ENCODE results near the gene AUP1.
"Not testable (repeated sequence)": the region's sequence is repeated elsewhere in the genome, so short reads cannot be mapped to it uniquely, and the experiment has no call there.

Gene AUP1

DNA sequence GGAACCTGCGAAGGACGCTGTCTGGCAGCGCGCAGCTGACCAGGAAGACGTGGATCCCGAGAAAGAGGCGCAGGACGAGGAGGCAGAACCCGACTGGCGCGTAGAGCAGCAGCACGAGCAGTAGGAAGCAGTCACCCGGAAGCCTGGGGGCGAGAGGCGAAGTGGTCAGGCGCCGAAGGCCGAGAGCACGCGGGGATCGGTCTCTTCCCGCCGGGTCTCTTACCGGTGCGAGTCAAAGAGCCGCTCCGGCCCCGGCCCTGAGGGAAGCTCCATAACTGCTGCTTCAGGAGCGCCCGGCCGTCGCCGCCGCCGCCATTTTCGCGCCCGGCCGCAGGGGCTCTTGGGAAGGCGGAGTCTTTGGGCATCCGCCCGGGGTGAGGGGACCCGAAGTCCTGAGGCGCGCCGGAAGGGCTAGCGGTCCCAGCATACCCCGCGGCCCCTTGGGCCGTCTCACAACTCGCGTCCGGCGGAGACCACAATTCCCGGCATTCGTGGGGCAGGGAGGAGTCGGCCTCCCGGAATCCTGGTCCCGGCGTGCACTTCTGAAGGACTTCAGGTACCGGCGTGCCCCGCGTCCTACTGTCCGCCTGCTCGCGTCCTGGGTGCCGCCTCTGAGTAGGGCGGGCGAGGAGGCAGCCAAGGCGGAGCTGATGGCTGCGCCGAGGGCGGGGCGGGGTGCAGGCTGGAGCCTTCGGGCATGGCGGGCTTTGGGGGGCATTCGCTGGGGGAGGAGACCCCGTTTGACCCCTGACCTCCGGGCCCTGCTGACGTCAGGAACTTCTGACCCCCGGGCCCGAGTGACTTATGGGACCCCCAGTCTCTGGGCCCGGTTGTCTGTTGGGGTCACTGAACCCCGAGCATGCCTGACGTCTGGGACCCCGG is at the start of gene AUP1, which contains the start of gene HTRA2:
Gene AUP1 (minus strand): TSS at position 350 of the 882 bp plus-strand sequence. CDS start 77 bp downstream, at position 273.
Gene HTRA2 (plus strand): TSS at position 577 of the 882 bp plus-strand sequence. CDS start 74 bp downstream, at position 651.
- peak; percentile 86 to 89 for DNase-seq

DNA sequence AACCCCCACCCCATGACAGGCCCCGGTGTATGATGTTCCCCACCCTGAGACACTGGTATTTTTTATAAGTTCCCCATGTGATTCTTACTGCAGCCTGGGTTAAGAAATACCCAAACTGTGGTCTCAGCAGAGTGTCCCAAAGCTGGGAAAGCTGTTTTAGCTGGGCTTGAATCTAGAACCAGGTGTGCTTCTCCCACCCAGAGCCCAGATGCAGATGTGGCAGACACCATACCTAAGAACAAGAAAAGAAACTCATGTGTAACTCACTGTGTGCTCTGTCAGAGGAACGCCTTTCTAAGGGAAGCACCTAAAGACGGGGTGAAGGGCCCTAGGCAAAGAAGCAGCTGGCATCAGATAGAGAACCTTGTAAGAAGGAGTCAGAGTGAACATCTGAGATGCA is 48.9 kb upstream of the AUP1 start:
- DNase-seq, result no peak

GRCh38 chr2:74577448-74577847 is 47.9 kb upstream of the AUP1 start:
- DNase-seq, result no peak

DNA sequence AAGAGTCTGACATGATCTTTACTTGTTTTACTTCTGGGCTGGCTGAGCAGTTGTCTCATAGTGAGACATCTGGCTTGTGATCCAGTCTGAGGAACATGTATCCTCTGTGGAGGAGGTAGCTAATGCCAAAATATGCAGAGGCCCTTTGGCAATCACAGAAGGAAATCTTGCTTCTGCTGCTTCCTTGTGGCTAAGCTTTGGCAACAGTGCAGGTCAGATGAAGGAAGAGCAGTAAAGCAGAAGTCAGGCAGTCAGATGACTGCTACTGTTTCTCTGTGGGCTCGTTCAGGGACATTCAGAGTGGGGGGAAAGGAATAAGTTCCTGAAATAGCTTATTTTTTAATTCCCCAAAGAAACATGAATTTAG is 47.3 kb upstream of the AUP1 start:
- no peak for DNase-seq

DNA sequence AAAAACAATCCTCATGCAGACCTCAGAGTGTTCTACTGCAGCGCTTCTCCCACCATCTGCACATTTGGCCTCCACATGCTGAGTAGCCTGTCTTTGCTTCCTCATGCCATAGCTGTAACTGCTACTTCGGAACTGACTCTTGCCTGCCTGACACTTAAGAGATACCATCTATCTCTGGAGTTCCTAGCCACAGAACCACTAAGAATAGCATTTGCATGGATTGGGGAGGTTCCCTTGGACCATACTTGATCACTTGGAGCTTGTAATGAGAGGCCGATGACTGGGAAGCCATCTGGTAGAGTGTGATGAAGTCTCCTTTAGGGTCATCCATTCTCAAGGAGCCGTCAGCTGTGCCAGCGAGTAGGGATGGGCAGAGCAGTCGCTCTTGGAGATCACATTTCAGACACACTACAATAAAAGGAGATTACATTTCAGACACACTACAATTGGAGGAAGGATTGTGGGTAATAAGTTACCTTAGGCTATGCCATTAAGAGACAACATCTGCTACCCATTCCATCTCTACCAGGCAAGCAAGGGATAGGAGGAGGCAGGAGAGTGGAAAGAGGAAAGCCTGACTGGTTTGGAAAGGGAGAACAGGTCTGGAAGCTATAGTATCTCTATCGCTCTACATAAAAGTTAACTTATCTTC is 46.8 kb upstream of the AUP1 start:
- DNase-seq, result no peak

DNA sequence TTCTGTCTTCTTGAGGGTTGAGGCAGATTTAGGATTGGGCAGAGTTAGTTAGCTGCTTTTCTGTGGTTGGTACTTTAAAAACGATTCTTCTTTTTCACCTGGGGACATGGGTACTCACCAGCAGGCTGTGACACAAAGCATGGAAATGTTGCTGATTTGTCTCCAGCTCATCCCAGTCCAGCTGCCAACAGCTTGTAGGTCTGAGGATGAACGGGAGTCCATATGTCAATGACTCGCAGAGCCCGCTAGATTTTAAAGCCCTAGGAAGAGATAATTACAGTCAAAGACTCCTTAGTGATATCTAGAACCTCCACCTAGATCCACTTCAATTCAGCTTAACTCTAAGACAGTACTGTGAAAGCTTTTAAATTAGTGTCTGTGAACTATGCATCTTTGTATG is 45.8 kb upstream of the AUP1 start:
- no peak for DNase-seq

DNA sequence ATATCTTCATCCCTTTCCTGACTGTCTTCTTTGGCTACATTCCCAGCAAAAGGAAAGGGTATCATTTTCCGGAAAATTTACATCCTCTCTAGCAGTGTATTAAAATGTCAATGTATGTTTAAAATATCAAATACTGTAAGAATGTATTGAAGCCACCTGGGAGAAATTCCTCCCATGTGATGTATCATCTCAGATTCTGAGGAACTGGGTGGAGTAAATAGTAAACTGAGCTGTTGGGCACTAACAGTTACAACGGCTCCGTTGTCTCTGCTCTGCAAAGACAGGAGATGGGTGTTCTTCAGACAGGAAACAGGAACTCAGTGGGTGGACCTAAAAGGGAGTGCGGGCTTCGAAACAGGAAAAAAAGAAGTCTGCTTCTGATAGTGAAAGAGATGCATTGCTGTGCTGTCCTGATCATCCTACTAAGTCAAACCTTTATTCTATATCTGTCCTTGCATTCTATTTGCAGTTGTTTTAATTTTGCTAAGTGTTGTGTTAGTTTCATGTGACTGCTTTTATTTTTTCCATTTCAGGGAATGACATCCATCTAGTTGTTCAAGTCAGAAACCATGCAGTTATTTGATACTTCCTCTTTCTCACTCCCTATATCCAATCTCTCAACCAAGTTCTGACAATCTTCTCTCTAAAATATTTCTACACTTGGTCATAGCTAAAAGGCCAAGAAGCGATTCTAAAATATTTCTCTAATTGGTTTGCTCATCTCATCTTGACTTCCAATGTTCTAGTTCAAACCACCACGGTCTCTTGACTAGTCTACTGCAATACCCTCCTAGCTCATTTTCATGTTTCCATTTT is 44.4 kb upstream of the AUP1 start:
- no peak for DNase-seq

GRCh38 chr2:74572178-74572925 is 42.8 kb upstream of the AUP1 start:
- DNase-seq, result no peak

DNA sequence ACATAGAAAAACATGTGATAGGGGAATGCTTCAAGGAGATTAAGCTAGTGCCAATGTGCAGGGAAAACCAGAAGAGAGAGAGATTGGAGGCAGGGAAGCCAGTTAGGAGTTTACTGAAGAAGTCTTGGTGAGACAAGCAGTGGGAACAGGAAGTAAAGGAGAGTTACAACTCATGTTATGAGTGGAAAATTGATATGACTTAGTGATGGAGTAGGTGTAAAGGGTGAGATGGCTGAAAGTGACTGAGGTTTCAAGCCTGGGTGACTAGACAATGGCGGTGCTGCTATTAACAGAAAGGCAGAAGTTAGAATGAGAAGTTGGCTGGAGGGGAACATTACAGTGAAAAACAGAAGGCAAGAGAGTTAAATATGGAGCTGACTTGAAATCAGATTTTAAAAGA is 41.6 kb upstream of the AUP1 start:
- DNase-seq, result no peak

GRCh38 chr2:74569686-74570085 is 40.2 kb upstream of the AUP1 start:
- DNase-seq, result no peak

DNA sequence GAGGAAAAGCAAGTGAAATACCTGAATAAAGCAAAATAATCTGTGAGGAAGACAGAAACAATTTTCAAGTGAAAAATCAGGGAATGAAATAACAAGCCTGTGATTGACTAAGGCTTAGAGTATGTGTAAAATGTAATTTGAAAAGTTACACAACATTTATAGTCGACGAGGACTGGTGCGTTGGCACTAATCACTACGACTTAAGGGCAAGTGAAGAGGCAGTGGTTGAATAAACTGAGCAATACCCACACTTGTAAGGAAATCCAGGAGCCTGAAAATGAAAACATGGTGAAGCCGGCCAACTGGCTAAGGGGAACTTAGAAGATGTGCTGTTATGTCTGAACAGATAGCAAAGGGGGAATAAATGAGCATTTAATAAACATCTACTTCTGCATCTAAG is 38.4 kb upstream of the AUP1 start:
- no peak for DNase-seq

DNA sequence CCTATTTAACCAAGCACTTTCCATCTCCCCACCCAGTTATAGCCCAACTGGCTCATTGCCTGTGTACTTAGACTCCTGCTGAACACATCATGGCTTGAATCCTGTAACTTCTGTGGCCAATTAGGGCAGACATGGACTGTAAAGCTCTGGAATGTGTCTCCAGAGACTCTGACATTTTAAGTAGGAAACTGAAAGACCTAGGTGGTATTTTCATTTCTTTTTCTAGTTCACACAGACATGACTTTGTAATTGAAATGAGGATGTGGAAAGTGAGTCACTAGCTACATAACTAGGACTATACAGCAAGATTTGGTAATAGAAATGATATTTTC is 37.2 kb upstream of the AUP1 start:
- no peak for DNase-seq

DNA sequence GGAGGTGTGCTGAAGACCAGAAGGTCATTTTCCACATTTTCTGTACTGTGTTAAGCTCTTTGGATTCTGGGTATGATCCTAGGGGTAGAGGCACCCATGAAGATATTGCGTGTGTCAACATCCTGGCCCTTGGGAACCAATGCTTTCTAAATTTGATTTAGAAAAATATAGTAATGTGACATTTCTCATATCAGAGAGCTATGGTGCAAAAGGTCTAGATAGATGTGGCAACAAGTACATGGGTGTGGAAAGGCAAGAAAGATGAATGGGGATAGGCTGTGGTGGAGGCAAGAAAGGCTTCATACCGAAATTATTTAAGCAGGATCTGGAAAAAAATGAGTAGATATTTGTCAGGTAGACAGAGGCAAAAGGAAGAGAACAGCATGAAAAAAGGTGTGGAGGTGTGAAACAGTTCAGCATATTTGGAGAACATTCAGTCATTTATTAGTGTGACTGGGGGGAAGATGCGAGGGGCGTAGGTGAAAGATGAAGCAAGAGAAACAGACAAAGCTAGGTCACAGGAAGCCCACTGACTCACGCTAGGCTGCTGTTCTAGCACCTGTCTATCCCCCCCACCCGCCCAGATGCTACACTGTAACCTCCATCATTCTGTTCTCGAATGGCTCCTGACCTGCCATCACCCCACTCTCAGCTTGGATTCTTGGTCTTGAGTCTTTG is 36.7 kb upstream of the AUP1 start:
- no peak for DNase-seq

DNA sequence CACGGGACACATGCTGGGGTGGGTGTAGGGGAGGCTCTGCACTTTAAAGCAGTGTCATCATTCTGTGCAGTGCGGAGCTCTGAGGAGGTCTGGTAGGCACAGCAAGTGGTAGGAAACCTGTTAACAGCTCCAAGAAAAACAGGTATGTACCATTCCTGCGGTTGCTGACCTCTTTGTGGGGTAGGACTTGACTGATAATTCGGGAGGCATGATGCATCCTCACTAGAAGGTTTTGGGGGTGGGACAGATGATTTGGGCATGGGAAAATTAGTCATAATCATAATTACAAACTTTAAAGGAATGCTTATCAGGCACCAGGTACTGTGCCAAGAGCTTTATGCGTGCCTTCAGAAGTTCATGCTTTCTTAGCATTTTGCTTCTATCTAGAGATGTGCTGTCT is 34.7 kb upstream of the AUP1 start:
- no peak for DNase-seq

DNA sequence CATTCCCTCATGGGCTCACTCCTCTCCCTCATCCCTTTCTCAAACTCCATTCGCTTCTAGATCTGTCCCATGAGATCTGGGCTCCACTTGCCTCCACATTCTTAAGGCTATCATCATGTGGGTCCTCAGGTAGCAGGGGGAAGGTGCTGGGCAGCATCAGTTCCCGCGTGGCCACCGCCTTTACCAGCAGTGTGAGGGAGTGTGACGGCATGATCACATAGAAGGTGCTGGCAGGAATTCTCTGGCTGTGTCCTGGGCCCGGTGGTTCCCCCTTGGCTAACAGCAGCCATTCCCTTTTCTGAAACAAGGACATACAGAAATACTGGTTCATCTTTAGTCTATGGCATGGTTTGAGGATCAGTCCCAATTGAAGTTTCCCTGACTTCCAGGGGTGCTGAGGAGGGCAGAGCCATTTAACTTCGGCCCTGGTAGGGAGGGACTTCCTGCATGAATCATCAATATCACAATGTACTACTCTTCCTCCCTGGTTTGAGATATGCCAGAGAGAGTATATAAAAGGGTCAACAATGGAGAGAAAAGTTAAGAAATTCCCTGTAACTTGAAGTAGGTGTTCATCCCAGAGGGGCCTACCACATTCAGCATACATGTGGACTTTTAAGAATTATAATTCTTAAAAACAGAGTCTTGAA is 32.7 kb upstream of the AUP1 start:
- no peak for DNase-seq

- not testable (repeated sequence) for DNase-seq
These were observed 31.5 kb upstream of the AUP1 start for GRCh38 chr2:74561022-74561421.

DNA sequence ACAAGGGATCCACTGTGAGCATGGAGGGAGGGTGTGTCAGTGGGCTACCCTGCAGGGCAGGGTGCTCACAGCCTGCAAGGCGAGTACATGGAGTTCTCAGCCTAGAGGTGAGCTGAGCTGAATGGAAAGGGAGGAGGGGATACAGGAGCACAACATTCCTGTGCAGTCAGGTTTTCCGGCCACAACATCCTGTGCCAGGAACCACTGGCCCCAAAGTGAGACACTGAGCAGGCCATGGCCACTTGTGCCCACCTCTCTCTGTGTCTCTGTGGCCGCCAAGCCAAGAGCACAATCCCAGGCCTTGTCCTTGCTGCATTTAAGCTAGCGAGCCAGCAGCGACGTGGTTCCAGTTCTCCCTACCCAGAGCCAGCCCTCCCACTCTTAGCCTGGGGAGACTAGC is 31.1 kb upstream of the AUP1 start:
- no peak for DNase-seq

GRCh38 chr2:74559912-74560311 is 30.4 kb upstream of the AUP1 start:
- no peak for DNase-seq

- no peak for DNase-seq
These were observed 29.1 kb upstream of the AUP1 start for GRCh38 chr2:74558284-74559230.

- DNase-seq, result no peak
These were observed 27.4 kb upstream of the AUP1 start for GRCh38 chr2:74556831-74557370.
